ENCODE measurements around the gene SQSTM1.

The SQSTM1 gene

GRCh38 chr5:179816796-179817469 is 3.8 kb upstream of the SQSTM1 start:
- ChIA-PET CTCF (interaction anchor here (1.4 kb wide), 1 partner anchor 15 kb away, joined by 7 read pairs; no protein-coding TSS in a partner anchor), POLR2A (no interaction called here)
- TF ChIP-seq CTCF (IDR thresholded peaks at IDR 0.05; ENCODE audit: control extremely low read depth, extremely low read depth, low read depth, missing control alignments) = peak; percentile 33
- peak; percentile 44 for DNase-seq (ENCODE audit: extremely low spot score)

- TF ChIP-seq CTCF (IDR thresholded peaks at IDR 0.05; ENCODE audit: control extremely low read depth, extremely low read depth, low read depth, missing control alignments) = no peak
- ChIA-PET CTCF (interaction anchor here (1.4 to 1.7 kb wide), 3 partner anchors 15 to 22 kb away, joined by 3 to 7 read pairs (median 4); no protein-coding TSS in a partner anchor), POLR2A (interaction anchor here (0.7 kb wide), 1 partner anchor 67 kb away, joined by 3 read pairs; no protein-coding TSS in a partner anchor)
- DNase-seq (ENCODE audit: extremely low spot score) = no peak
These were observed 3.2 kb upstream of the SQSTM1 start for GRCh38 chr5:179817470-179817840.

GRCh38 chr5:179817890-179818745 is 2.6 kb upstream of the SQSTM1 start:
- POLR2A ChIA-PET = interaction anchor here (0.7 kb wide), 1 partner anchor 68 kb away, joined by 3 read pairs; no protein-coding TSS in a partner anchor
- CTCF ChIA-PET = interaction anchor here (1.3 to 1.7 kb wide), 4 partner anchors 16 to 56 kb away, joined by 3 to 7 read pairs (median 4); no protein-coding TSS in a partner anchor
- TF ChIP-seq CTCF (IDR thresholded peaks at IDR 0.05; ENCODE audit: control extremely low read depth, extremely low read depth, low read depth, missing control alignments) = no peak
- no peak for DNase-seq (ENCODE audit: extremely low spot score)

GRCh38 chr5:179818746-179819295 is 1.9 kb upstream of the SQSTM1 start:
- DNase-seq (ENCODE audit: extremely low spot score) = peak; percentile 95
- CTCF ChIA-PET = interaction anchor here (1.3 to 2.3 kb wide), 5 partner anchors 16 to 57 kb away, joined by 3 to 13 read pairs (median 4); no protein-coding TSS in a partner anchor
- no peak for TF ChIP-seq CTCF (IDR thresholded peaks at IDR 0.05; ENCODE audit: control extremely low read depth, extremely low read depth, low read depth, missing control alignments)
- POLR2A ChIA-PET = interaction anchor here (0.6 to 2.2 kb wide), 3 partner anchors 12 to 27 kb away, joined by 3 to 13 read pairs (median 6); no protein-coding TSS in a partner anchor

- ChIA-PET CTCF (interaction anchor here (1.3 to 2.3 kb wide), 3 partner anchors 18 to 57 kb away, joined by 4 to 13 read pairs (median 4); no protein-coding TSS in a partner anchor), POLR2A (interaction anchor here (0.6 to 2.2 kb wide), 5 partner anchors 8 to 87 kb away, joined by 3 to 27 read pairs (median 6); partner anchors contain the start of gene MAML1)
- peak; percentile 61 for DNase-seq (ENCODE audit: extremely low spot score)
These were observed 1.2 kb upstream of the SQSTM1 start for GRCh38 chr5:179819296-179820126.

More at GRCh38 chr5:179819296-179820126, 1.2 kb upstream of the SQSTM1 start:
- no peak for TF ChIP-seq CTCF (IDR thresholded peaks at IDR 0.05; ENCODE audit: control extremely low read depth, extremely low read depth, low read depth, missing control alignments)
